Non-pigmented ciliary epithelial cell (primary cell): ENCODE data around the gene PRUNE1.

Source experiments
- DNase-seq: peaks from one replicate; pipeline ENCODE4 v3.0.0-alpha.2; 2010; ENCODE audit warnings: low read depth

Gene PRUNE1

GRCh38 chr1:150979092-150980056 is 28.9 kb upstream of the PRUNE1 start:
- DNase-seq: peak; percentile 35

- DNase-seq: no peak
These were observed 27.0 kb upstream of the PRUNE1 start for GRCh38 chr1:150981177-150981804.

GRCh38 chr1:150981805-150982712 is 26.2 kb upstream of the PRUNE1 start, which contains the start of gene ANXA9:
ANXA9 (plus strand) TSS chr1:150982292; CDS start chr1:150983106, 814 bp downstream.
- DNase-seq: no peak

- no peak for DNase-seq
These were observed 22.9 kb upstream of the PRUNE1 start for GRCh38 chr1:150985179-150985825.

- DNase-seq: no peak
These were observed 20.3 kb upstream of the PRUNE1 start for GRCh38 chr1:150987924-150988323.

- no peak for DNase-seq
These were observed 15.6 kb upstream of the PRUNE1 start for GRCh38 chr1:150992626-150993025.

GRCh38 chr1:150994248-150994647 is 14.0 kb upstream of the PRUNE1 start:
- no peak for DNase-seq

GRCh38 chr1:150995460-150995859 is 12.8 kb upstream of the PRUNE1 start:
- DNase-seq: no peak

- DNase-seq: no peak
These were observed 12.4 kb upstream of the PRUNE1 start for GRCh38 chr1:150995896-150996295.

- no peak for DNase-seq
These were observed 10.9 kb upstream of the PRUNE1 start for GRCh38 chr1:150997126-150997872.

GRCh38 chr1:150997949-150998348 is 10.3 kb upstream of the PRUNE1 start:
- DNase-seq: no peak

- DNase-seq: peak; percentile 85
These were observed 9.1 kb upstream of the PRUNE1 start for GRCh38 chr1:150999051-150999674.

- no peak for DNase-seq
These were observed 8.3 kb upstream of the PRUNE1 start for GRCh38 chr1:150999926-151000325.

- no peak for DNase-seq
These were observed 7.8 kb upstream of the PRUNE1 start for GRCh38 chr1:151000408-151000807.

- DNase-seq: no peak
These were observed 6.6 kb upstream of the PRUNE1 start for GRCh38 chr1:151001602-151002001.

- DNase-seq: no peak
These were observed 6.2 kb upstream of the PRUNE1 start for GRCh38 chr1:151002051-151002450.

- no peak for DNase-seq
These were observed 5.6 kb upstream of the PRUNE1 start for GRCh38 chr1:151002611-151003010.

- no peak for DNase-seq
These were observed 5.1 kb upstream of the PRUNE1 start for GRCh38 chr1:151003180-151003579.

GRCh38 chr1:151005729-151006319 is 2.4 kb upstream of the PRUNE1 start:
- DNase-seq: no peak
